ENCODE measurements around the gene SHISA3.

Gene SHISA3

GRCh38 chr4:42392436-42392835, 4.9 kb upstream of the SHISA3 start:
- DNase-seq: no peak

DNA sequence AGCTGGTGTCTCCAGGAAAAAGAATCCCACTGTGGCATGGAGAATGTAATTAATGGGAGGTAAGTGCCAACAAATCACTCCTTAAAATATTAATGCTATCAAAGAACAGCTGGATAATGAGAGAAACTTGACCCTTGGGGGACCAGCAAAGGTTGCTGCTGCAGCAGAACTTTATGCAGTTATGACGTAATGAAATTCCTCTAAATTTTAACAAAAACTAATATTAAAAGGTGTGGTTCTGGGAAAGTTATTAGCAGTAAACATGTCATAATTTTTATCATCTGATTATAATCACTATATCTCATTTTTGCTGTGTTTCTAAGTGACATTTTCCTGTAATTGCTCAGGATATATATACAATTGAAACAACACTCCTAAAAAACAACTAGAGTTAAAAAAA, 1.7 kb upstream of the SHISA3 start:
- no peak for DNase-seq

DNA sequence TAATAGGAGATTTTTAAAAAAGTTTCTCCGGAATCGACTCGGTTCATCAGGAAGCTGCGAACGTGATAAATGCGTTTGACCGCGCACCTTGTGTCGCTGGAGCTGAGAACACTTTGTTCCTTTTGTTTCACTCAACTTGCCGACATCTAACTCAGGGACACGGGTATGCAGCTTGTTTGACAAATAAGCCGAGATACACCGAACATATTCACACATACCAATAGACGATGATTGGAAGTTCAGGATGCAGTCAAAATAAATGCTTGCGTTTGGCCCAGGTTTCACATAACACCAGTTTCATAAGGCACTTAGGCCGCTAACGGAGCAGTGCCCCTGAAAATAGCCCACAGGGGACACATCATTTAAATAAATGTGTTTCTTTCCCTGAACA, 932 bp upstream of the SHISA3 start:
- DNase-seq: no peak

DNA sequence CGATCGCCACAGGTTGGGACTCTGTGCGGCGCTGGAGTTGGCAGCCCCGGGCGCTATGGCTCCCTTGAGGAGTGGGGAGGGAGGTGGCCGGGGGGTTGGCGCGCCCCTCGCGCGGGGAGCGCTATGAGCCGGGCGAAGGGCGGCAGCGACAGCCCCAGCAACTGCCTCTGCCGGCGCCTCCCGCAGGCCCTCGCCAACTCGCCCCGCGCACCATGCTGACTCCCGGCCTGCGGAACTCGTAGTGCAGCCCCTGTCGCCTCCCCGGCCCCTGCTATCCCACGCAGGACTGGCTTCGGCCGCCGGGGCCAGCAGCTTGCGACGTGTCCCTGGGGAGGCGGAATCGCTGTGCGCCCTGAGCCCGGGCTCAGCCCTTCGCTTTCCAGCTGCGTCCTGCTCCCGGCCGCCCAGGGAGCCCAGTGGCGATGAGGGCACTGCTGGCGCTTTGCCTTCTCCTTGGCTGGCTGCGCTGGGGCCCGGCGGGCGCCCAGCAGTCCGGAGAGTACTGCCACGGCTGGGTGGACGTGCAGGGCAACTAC, 415 bp downstream of the SHISA3 start:
- no peak for DNase-seq

- DNase-seq: no peak
These were observed 1.0 kb downstream of the SHISA3 start for GRCh38 chr4:42398171-42398870.

DNA sequence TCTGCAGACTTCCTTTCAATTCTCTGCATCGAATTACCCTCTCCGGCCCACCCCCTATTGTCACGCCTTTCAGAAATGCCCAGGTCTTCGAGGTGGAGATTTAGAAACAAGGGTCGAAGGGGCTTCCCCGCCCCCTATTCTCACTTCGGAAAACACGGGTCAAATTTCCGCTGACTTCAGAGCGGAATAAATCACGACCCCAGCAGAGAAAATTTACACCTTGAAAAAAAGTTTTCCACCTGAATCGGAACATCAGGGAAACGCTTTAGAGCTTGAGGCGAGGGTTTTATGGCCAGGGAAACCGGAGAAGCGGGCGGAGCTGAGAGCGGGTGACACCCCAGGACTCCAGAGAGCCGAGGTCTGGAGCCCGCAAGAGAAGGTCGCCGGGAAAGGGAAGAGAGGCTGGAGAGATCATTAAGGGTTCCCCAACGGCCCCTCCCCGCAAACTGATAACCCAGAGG, 1.6 kb downstream of the SHISA3 start:
- DNase-seq: no peak

DNA sequence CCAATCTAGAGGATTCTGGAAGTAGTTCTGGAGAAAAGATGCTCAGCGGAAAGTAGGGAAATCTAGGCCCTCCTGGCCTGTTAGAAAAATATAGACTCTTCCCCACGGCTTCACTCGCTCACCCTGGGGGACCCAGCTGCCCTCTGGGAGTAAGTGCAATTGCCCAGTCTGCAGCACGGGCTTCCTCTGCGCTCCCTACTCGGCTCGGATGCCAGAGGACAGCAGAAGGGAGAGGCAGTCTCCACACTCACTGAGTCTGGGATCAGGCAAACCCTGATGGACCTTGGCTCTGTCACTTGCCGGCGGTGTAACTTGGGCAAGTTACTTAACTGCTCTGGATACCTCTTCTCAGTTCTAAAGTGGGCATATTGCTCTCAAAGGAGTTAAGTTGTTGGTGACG, 2.1 kb downstream of the SHISA3 start:
- DNase-seq: no peak

GRCh38 chr4:42401171-42401570, 3.9 kb downstream of the SHISA3 start:
- no peak for DNase-seq

DNA sequence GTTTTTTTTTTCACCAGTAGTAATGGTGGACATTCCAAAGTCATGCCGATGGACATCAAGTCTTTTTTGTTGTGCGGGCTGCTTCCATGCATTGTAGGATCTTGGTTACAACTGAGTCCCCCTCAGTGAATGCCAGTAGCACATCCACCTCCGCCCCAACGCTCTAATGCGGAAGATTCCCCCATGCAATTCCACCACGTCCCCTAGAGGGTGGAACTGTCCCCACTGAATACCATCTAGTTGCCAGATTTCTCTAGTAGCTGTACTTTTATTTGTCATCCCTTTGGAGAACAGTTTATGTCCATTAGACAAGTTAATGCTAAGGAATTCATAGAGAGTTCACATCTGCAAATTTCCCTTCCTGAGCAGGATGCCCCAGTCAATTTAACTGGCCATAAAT, 6.7 kb downstream of the SHISA3 start:
- DNase-seq: no peak

DNA sequence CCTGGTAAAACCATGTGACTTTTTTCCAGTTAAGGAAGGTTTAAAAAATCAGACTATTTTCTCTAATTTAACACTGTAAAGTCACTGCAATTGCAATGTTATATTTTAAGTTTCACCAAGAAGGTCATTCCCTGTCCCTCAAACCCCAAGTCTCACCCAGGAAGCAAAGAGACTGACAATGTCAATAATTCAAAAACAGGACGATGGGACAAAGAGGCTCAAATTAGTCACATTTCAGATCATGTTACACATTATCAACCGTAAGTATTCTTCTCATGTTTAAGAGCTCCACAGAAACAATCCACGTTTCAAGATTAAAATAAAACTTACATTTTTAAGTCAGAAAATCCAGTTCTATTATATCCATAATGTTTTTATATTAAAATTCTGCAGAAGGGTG, 13.2 kb downstream of the SHISA3 start:
- DNase-seq: no peak

GRCh38 chr4:42411803-42412202, 14.5 kb downstream of the SHISA3 start:
- DNase-seq: no peak

DNA sequence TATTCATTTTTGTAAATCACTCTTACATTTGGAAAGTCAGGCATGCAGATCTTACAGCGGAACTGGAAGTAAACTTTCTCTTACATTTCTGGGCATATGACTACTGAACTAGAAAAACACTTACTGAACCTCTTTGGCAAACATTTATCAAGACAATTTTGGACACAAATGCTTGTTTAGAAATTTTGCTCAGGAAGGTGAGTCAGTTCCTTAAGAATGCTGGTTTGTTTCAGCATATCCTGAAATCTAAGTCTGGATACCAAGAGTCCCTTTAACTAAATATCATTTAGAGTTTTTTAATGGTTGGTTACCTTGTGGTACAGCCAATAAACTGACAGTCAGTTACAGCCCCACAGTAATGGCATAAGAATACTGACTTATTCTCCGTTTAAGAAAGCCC, 15.0 kb downstream of the SHISA3 start:
- no peak for DNase-seq

GRCh38 chr4:42415281-42415680, 18.0 kb downstream of the SHISA3 start:
- DNase-seq: no peak

DNA sequence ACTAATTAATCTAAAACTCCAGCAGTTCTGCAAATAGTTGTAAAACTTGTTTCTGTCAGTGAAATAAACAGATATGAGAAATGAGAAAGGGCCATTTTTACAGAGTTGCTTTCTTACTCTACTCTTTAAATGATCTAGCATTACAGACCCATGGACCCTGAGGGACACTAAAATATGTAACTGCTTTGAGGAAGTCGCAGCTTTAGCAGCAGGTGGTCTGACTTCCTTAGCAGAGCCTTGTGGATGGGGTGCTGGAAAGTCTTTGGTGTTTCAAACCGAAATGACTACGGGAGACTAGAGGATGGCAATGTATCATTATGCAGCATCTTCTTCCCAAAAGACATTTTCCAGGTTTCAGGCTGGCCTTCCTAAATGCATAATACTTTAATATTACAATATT, 18.7 kb downstream of the SHISA3 start:
- no peak for DNase-seq

DNA sequence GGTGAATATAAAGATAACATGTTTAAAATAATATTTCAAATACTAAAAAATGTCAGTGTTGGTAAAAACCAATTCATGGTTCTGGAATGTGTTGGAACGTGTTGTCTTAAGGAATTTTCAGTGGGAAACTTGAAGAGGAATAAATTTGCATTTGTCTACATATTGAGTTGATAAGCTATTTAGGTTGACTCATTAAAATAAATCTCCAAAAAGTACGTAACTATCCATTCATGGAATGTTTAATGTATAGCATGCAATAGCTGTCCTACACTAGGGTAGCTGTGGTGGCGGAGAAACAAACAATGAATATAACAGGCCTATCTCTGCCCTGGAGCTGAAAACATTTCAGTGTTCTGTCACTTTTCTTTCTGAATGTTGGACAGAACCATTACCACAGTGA, 20.3 kb downstream of the SHISA3 start:
- no peak for DNase-seq

DNA sequence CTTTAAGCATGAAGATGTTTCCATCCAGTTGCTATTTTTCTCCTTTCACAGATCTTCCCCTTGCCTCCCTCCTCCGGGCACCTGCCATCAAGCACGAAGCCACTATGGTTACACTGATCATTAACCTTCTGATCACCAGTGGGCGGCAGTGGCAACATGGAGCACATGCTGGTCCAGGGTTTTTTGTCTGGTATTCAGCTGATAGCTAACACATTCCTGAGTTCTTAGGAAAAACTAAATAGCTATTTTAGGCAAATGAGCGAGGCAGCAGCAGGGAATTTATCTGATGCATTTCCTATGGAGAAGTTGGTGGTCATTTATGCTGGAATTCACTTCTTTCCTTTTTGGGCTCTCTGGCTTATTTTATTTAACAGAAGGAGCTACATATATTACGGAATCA, 22.9 kb downstream of the SHISA3 start:
- no peak for DNase-seq

GRCh38 chr4:42425146-42426065, 28.1 kb downstream of the SHISA3 start:
- DNase-seq: no peak

DNA sequence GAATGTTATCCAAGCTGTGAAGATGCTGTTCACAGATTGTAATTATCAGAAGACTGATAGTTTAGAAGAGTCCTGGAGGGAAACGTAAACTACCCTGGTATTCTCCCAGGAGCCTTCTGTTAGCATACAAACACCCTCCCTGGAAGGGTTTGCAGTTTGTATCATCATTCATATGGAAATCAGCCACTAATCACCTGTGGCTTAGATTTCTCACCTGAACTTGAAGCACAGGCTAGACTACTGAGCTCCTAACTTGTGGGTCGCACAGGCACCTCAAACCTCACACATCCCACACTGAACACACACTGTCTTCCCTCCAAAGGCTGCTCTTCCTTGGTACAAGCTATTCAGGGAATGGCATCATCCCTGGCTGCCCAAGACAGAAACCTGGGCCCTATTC, 30.7 kb downstream of the SHISA3 start:
- no peak for DNase-seq

DNA sequence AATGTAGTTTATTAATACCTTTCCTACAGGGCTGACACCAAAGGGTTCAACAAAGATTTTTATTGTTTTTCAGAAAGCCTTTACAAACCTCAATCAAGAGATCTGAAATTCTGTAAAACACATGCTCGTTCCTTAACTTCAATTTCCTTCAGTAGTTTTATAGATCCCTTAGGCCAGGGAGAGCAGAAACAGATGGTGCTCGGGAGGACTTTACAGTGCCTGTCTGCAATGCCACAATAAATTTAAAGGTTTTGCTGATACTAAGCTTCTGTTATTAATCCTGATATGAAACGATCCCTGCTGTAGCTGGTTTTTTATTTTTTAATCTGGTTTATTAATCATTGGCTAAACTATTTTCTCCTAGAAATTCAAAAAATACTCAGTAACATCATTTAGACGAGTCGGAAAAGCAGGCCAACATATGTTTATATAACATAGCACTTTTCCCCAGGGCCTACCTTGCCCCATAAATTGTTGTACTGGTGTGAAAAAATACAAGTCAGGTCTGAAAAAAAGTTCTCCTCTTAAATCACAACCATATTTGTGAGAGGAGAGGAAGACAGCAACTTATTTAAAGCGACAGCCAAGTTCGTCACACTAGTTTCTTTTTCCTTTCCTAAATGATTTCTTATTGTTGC, 39.8 kb downstream of the SHISA3 start:
- no peak for DNase-seq

DNA sequence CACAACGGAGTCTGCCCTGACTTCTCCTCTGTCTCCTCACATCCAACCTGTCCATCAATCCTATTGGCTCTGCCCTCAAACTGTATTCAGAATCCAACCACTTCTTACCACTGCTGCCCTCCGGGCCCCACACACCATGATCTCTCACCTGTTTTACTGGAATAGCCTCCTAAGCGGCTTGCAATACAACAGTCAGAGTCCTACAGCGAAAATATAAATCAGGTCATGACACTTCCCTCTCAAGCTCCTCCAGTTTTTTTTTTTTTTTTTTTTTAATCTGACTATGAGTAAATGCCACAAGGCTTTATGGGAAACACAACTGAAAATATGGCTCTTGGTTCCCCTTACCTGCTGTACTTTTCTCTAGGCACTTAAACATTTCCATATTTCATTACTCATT, 42.8 kb downstream of the SHISA3 start:
- no peak for DNase-seq

- DNase-seq: no peak
These were observed 45.3 kb downstream of the SHISA3 start for GRCh38 chr4:42442601-42443000.

- no peak for DNase-seq
These were observed 47.8 kb downstream of the SHISA3 start for GRCh38 chr4:42445038-42445437.

- DNase-seq: no peak
These were observed 49.5 kb downstream of the SHISA3 start for GRCh38 chr4:42446823-42447222.
